PC-9 (cell line): ENCODE results near the gene HS3ST3B1. TPM values are rescaled to one million over a fixed set of nuclear protein-coding genes. Genes with fewer than 3 reads are reported as not detected.

ENCODE experiments used
- BruUV-seq: library from RNA; stranded (reverse); fragments of 400-500 nt; replicated peaks from 2 replicates; lab custom pipeline; 2021; lab: Mats Ljungman, UMichigan
- CTCF ChIA-PET: fragments of 300-600 bp; sonication (Branson Sonifier 250); formaldehyde crosslinking; loops from one replicate; lab custom pipeline; 2022; ENCODE audit warnings: antibody characterized with exemption; lab: Charles Lee
- POLR2A ChIA-PET: fragments of 300-600 bp; sonication (Branson Sonifier 250); formaldehyde crosslinking; loops from one replicate; lab custom pipeline; 2022; ENCODE audit warnings: antibody characterized with exemption; ENCODE audit not compliant: unreplicated experiment; lab: Charles Lee
- DNase-seq, 2 experiments: peaks; one replicate each; pipeline versions ENCODE4 v3.0.0 to v3.0.0-alpha.2; 2015 to 2022; ENCODE audit warnings: mixed read lengths in 1 of 2
- H2AFZ ChIP-seq: fragments of 200-600 bp; sonication (generic); 2 replicates; pipeline ENCODE4 v1.8.1; 2017; ENCODE audit warnings: antibody characterized with exemption
- H3F3A ChIP-seq: fragments of 200-600 bp; sonication (generic); 2 replicates; pipeline ENCODE4 v1.8.1; 2017; ENCODE audit warnings: antibody characterized with exemption, mild to moderate bottlenecking, low read depth; ENCODE audit not compliant: insufficient read depth
- H3K27ac ChIP-seq: fragments of 200-600 bp; sonication (generic); 2 replicates; pipeline ENCODE4 v1.6.1; 2016; ENCODE audit warnings: mixed run types
- H3K27me3 ChIP-seq: fragments of 200-600 bp; sonication (generic); 2 replicates; pipeline ENCODE4 v1.6.1; 2016; ENCODE audit warnings: low read depth, mixed run types; ENCODE audit not compliant: insufficient read depth
- H3K36me3 ChIP-seq: fragments of 200-600 bp; sonication (generic); 2 replicates; pipeline ENCODE4 v1.6.1; 2016; ENCODE audit warnings: low read depth, mixed run types
- H3K4me1 ChIP-seq: fragments of 200-600 bp; sonication (generic); replicated peaks from 2 replicates; pipeline ENCODE4 v1.6.1; 2016; ENCODE audit warnings: mixed run types; ENCODE audit not compliant: insufficient read depth
- H3K4me2 ChIP-seq: fragments of 200-600 bp; sonication (generic); 2 replicates; pipeline ENCODE4 v1.6.1; 2017; ENCODE audit warnings: mixed run types
- H3K4me3 ChIP-seq: fragments of 200-600 bp; sonication (generic); 2 replicates; pipeline ENCODE4 v1.6.1; 2016; ENCODE audit warnings: mixed run types
- H3K79me2 ChIP-seq: fragments of 200-600 bp; sonication (generic); 2 replicates; pipeline ENCODE4 v1.6.1; 2017; ENCODE audit warnings: low read depth, mixed run types
- H3K9me2 ChIP-seq: fragments of 200-600 bp; sonication (generic); 2 replicates; pipeline ENCODE4 v1.8.1; 2017; ENCODE audit warnings: mild to moderate bottlenecking; ENCODE audit not compliant: insufficient read depth
- H3K9me3 ChIP-seq: fragments of 200-600 bp; sonication (generic); 2 replicates; pipeline ENCODE4 v1.8.1; 2016; ENCODE audit warnings: low read depth; ENCODE audit not compliant: insufficient read depth
- H4K20me1 ChIP-seq: fragments of 200-600 bp; sonication (generic); 2 replicates; pipeline ENCODE4 v1.8.1; 2017; ENCODE audit not compliant: insufficient read depth
- CTCF ChIP-seq: fragments of 200-600 bp; sonication (generic); conservative IDR thresholded peaks from 2 replicates; pipeline ENCODE4 v1.6.1; 2017; ENCODE audit warnings: mixed run types, antibody characterized with exemption, mild to moderate bottlenecking, moderate library complexity
- EZH2 ChIP-seq: fragments of 200-600 bp; sonication (generic); IDR thresholded peaks from 2 replicates; pipeline ENCODE4 v1.8.0; 2017; ENCODE audit warnings: antibody characterized with exemption, low read depth
- intact Hi-C: fragments of 100-400 bp; cut with micrococcal nuclease; formaldehyde crosslinking; loops from one replicate; pipeline ENCODE4 v1.10.0; 2022; ENCODE audit not compliant: unreplicated experiment
- total RNA-seq: library from RNA; stranded (reverse); gene quantifications from 2 replicates; pipeline ENCODE4 v1.2.3, GENCODE V29; 2021

Gene HS3ST3B1
- total RNA-seq, 1 experiment from 2014 or later: not detected

DNA sequence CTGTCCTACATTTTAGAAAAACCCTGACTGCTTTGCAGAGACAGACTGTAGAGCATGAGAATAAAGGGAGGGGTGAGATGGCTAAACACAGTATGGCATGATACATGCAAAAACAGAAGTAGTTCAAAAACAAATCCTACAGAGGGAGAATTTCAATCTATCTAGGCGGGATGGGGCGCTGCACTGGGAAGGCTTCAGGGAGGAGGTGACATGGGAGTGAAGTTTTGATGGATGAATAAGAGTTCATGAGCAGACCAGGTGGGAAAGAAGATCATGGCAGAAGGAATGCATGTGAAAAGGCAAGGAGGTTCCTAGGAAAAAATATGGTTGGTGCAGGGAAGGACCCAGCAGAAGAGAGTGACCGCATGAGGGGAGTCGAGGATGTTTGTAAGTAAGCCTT lies 19.2 kb downstream of the HS3ST3B1 start:
- no peak overlapping the region for H3K4me3 ChIP-seq
- H3K79me2 ChIP-seq: no peaks in the 10 kb centered on the region
- H3K9me3 ChIP-seq: no peaks in the 10 kb centered on the region
- H3K9me2 ChIP-seq: no peaks in the 10 kb centered on the region
- H2AFZ ChIP-seq: no peak overlapping the region
- H3K4me2 ChIP-seq: no peak overlapping the region
- ChIA-PET POLR2A (no interaction called here), CTCF (no interaction called here)
- no peaks in the 10 kb centered on the region for H3F3A ChIP-seq
- no peak overlapping the region for H3K27ac ChIP-seq
- H3K27me3 ChIP-seq: peaks cover 74% of the 10 kb centered on the region
- H3K4me1 ChIP-seq: no peaks in the 10 kb centered on the region
- no TSS peak for BruUV-seq
- DNase-seq: no peak
- no peaks in the 10 kb centered on the region for H4K20me1 ChIP-seq
- TF ChIP-seq EZH2 (no peak), CTCF (no peak)
- intact Hi-C loops: no loop called here
- no peaks in the 10 kb centered on the region for H3K36me3 ChIP-seq

GRCh38 chr17:14320734-14321475 lies 20.0 kb downstream of the HS3ST3B1 start:
- no peaks in the 10 kb centered on the region for H3F3A ChIP-seq
- H3K27ac ChIP-seq: no peak overlapping the region
- no peaks in the 10 kb centered on the region for H3K9me3 ChIP-seq
- DNase-seq: no peak
- H3K27me3 ChIP-seq: peaks cover 68% of the 10 kb centered on the region
- H3K36me3 ChIP-seq: no peaks in the 10 kb centered on the region
- H3K4me2 ChIP-seq: no peak overlapping the region
- intact Hi-C loops: no loop called here
- ChIA-PET CTCF (no interaction called here), POLR2A (no interaction called here)
- no peak for TF ChIP-seq CTCF
- no peak for TF ChIP-seq EZH2
- no peaks in the 10 kb centered on the region for H4K20me1 ChIP-seq
- H3K4me1 ChIP-seq: no peaks in the 10 kb centered on the region
- BruUV-seq: no TSS peak
- no peak overlapping the region for H3K4me3 ChIP-seq
- no peaks in the 10 kb centered on the region for H3K79me2 ChIP-seq
- H3K9me2 ChIP-seq: no peaks in the 10 kb centered on the region
- no peak overlapping the region for H2AFZ ChIP-seq

DNA sequence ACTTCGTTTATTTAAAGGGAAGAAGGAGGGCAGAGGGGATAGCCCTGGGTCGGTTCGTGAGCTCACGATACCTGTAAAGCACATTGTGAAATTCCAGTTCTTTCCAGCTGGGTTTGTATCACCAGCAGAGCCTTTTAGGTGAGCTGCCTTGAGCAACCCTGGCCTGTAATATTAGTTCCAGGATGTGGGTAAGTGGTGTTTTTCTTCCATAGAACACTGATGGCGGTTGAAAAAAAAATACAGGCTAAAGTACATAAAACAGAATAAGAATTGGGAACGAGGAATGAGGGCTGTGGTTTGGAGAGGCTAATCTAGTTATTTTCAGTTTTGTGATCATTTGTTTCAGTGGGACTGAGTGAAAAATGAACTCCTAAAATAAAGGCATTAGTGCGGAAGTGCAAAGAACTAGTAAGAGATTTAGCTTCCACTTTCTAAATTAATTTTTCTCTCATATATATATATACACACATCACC lies 20.6 kb downstream of the HS3ST3B1 start:
- Histone ChIP-seq H3K4me1 (no peaks in the 10 kb centered on the region), H3K36me3 (no peaks in the 10 kb centered on the region), H3K4me2 (no peak overlapping the region), H3K27me3 (peaks cover 62% of the 10 kb centered on the region), H2AFZ (no peak overlapping the region), H3K27ac (no peak overlapping the region), H3K9me2 (no peaks in the 10 kb centered on the region), H3K4me3 (no peak overlapping the region), H4K20me1 (no peaks in the 10 kb centered on the region), H3K79me2 (no peaks in the 10 kb centered on the region), H3F3A (no peaks in the 10 kb centered on the region), H3K9me3 (no peaks in the 10 kb centered on the region)
- intact Hi-C loops: no loop called here
- no peak for TF ChIP-seq CTCF
- CTCF ChIA-PET: no interaction called here
- POLR2A ChIA-PET: no interaction called here
- no peak for DNase-seq
- BruUV-seq: no TSS peak
